Measurements from ENCODE around the gene NAPSA. TPM values are rescaled to one million over a fixed set of nuclear protein-coding genes. Genes with fewer than 3 reads are reported as not detected.

The NAPSA gene
- total and polyA plus RNA-seq, 2 of the 8 experiments (the other 6 are each of a cell fraction or from before 2014, with no cell fraction given): 0.71 to 0.73 TPM

DNA sequence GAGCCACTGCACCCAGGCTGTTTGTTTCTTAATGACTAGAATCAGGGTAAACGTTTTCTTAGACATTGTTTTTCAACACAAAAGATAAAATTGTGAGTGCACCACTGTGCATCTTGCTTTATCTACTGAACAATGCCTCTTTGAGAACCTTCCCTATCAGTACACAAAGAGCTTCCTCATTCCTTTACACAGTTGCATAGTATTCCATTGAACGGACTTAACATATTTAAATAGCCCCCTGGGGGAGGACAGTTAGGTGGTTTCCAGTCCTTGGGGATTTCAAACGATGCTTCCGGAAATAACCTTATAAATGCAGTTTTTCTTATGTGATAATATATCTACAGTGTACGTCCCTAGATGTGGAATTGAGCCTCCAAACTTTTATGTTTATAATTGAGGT, 27.3 kb upstream of the NAPSA start:
- H2BK120ac ChIP-seq (replicated peaks; ENCODE audit: low read depth, low read length): no peak overlapping the region
- DNase-seq (ENCODE audit: low read depth in 1 of 2, low spot score in 2 of 2) (no peak), FAIRE-seq (no peak)
- H3K18ac ChIP-seq (ENCODE audit: extremely low read depth, low read length): no peak overlapping the region
- no peak overlapping the region for H4K91ac ChIP-seq (replicated peaks; ENCODE audit: insufficient read length, low read length)
- no peaks in the 10 kb centered on the region for H3K27me3 ChIP-seq (replicated peaks in 1 of 4; ENCODE audit: control insufficient read depth in 3 of 4, extremely low read depth in 1 of 4, insufficient read depth in 3 of 4, low read length in 3 of 4)
- H3K79me2 ChIP-seq (ENCODE audit: control insufficient read depth in 1 of 2, insufficient read depth in 2 of 2, low read length in 2 of 2): peaks cover 0 to 44% of the 10 kb centered on the region in 2 experiments; a peak in 3 of 4 replicates
- H3K56ac ChIP-seq (replicated peaks; ENCODE audit: insufficient read length, low read depth, low read length): no peak overlapping the region
- 90% methylated on average over 5 of the region's 5 CpGs; no CpG with 5 or more reads in 1 of the 2 experiments for WGBS, 2 experiments (ENCODE audit: extremely low coverage in 1 of 2, insufficient coverage in 1 of 2, insufficient read length in 1 of 2, insufficient replicate concordance in 2 of 2, low coverage in 1 of 2, low lambda C conversion rate in 2 of 2, missing lambda C conversion rate in 1 of 2)
- POLR2A ChIA-PET (ENCODE audit: partially characterized antibody): interaction anchor here (1.1 to 2.3 kb wide), 2 partner anchors 8 to 17 kb away, joined by 3 to 11 read pairs; partner anchors contain the start of gene POLD1
- H2AFZ ChIP-seq (ENCODE audit: low read length): no peak overlapping the region
- H3K23ac ChIP-seq (ENCODE audit: insufficient read length): no peak overlapping the region
- H3K14ac ChIP-seq (ENCODE audit: insufficient read length): no peak overlapping the region
- H2BK5ac ChIP-seq (ENCODE audit: low read depth, low read length): no peak overlapping the region
- H2AK5ac ChIP-seq (ENCODE audit: low read depth, low read length): no peak overlapping the region
- no peak overlapping the region for H3K27ac ChIP-seq (ENCODE audit: low read depth, low read length)
- TF ChIP-seq BRCA1 (IDR thresholded peaks at IDR 0.05; ENCODE audit: low read depth, low read length): no peak
- peak; percentile 23; the same call in 1 of the 2 replicates for TF ChIP-seq KDM1A (IDR thresholded peaks at IDR 0.05; ENCODE audit: borderline replicate concordance, low read length)
- H4K5ac ChIP-seq (ENCODE audit: insufficient read length, low read depth, low read length): no peak overlapping the region
- H3K9ac ChIP-seq (replicated peaks in 1 of 4; ENCODE audit: extremely low read depth in 1 of 4, low read depth in 3 of 4, low read length in 3 of 4): no peak overlapping the region
- no peaks in the 10 kb centered on the region for H3K23me2 ChIP-seq (ENCODE audit: low read depth, low read length)
- H4K20me1 ChIP-seq (replicated peaks in 1 of 2; ENCODE audit: control insufficient read depth in 1 of 2, insufficient read depth in 2 of 2, low read length in 2 of 2): peaks cover under 1 to 2% of the 10 kb centered on the region in 2 experiments
- CTCF ChIA-PET (ENCODE audit: partially characterized antibody): interaction anchor here (1.0 kb wide), 1 partner anchor 19 kb away, joined by 3 read pairs; no protein-coding TSS in a partner anchor
- H3K4me1 ChIP-seq (replicated peaks in 1 of 4; ENCODE audit: control insufficient read depth in 3 of 4, insufficient read depth in 4 of 4, low read length in 3 of 4): no peaks in the 10 kb centered on the region
- H3K4ac ChIP-seq (replicated peaks; ENCODE audit: insufficient read length, low read depth, low read length): no peak overlapping the region
- no peak overlapping the region for H4K8ac ChIP-seq (ENCODE audit: extremely low read depth, insufficient read depth, low read length)
- H3K36me3 ChIP-seq (ENCODE audit: control insufficient read depth in 2 of 4, insufficient read depth in 4 of 4, low read length in 3 of 4): peaks cover under 1 to 25% (median 9%) of the 10 kb centered on the region in 4 experiments; a peak in 6 of 8 replicates
- no peak overlapping the region for H2BK15ac ChIP-seq (ENCODE audit: low read length)
- no peak overlapping the region for H2BK12ac ChIP-seq (ENCODE audit: low read depth, low read length)
- no peak overlapping the region for H3K4me3 ChIP-seq (ENCODE audit: extremely low read depth in 1 of 4, insufficient read depth in 2 of 4, low read depth in 3 of 4, low read length in 4 of 4)
- H3K79me1 ChIP-seq (ENCODE audit: low read depth, low read length): peaks cover 6% of the 10 kb centered on the region
- H3K4me2 ChIP-seq (ENCODE audit: insufficient read depth in 1 of 2, low read depth in 2 of 2, low read length in 2 of 2): no peak overlapping the region
- peaks cover 4 to 14% of the 10 kb centered on the region in 2 experiments; a peak in 2 of 4 replicates for H3K9me3 ChIP-seq (ENCODE audit: insufficient read depth in 2 of 2, low read depth in 1 of 2, low read length in 1 of 2)
- H2BK20ac ChIP-seq (ENCODE audit: low read length): no peak overlapping the region

All from H1 (cell line).